SU-DHL-6 (cell line): ENCODE data around the gene SRPK2.

Experiments used
- EZH2phosphoT487 ChIP-seq: fragments of 200-600 bp; sonication (generic), shearing (Covaris generic); conservative IDR thresholded peaks from 2 replicates; pipeline ENCODE4 v1.6.1; 2018; ENCODE audit warnings: mild to moderate bottlenecking, antibody characterized with exemption, low read length, moderate library complexity, mixed read lengths
- TF ChIP-seq, protein P1 (sequence below): fragments of 200-600 bp; sonication (generic); IDR thresholded peaks from one replicate; pipeline ENCODE4 v1.5.1; 2017; ENCODE audit warnings: antibody characterized with exemption, mild to moderate bottlenecking, low read length, moderate library complexity; ENCODE audit not compliant: insufficient read depth, poor library complexity, severe bottlenecking

- TF ChIP-seq, protein P1, sequence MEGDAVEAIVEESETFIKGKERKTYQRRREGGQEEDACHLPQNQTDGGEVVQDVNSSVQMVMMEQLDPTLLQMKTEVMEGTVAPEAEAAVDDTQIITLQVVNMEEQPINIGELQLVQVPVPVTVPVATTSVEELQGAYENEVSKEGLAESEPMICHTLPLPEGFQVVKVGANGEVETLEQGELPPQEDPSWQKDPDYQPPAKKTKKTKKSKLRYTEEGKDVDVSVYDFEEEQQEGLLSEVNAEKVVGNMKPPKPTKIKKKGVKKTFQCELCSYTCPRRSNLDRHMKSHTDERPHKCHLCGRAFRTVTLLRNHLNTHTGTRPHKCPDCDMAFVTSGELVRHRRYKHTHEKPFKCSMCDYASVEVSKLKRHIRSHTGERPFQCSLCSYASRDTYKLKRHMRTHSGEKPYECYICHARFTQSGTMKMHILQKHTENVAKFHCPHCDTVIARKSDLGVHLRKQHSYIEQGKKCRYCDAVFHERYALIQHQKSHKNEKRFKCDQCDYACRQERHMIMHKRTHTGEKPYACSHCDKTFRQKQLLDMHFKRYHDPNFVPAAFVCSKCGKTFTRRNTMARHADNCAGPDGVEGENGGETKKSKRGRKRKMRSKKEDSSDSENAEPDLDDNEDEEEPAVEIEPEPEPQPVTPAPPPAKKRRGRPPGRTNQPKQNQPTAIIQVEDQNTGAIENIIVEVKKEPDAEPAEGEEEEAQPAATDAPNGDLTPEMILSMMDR, result no peak
- TF ChIP-seq EZH2phosphoT487, result no peak
These were observed 92.9 kb downstream of the SRPK2 start for GRCh38 chr7:105295596-105296352.
